ENCODE results near the gene RASA2.
A peak's percentile ranks its signal among the peaks of the same experiment; 100 is the strongest.

The RASA2 gene

DNA sequence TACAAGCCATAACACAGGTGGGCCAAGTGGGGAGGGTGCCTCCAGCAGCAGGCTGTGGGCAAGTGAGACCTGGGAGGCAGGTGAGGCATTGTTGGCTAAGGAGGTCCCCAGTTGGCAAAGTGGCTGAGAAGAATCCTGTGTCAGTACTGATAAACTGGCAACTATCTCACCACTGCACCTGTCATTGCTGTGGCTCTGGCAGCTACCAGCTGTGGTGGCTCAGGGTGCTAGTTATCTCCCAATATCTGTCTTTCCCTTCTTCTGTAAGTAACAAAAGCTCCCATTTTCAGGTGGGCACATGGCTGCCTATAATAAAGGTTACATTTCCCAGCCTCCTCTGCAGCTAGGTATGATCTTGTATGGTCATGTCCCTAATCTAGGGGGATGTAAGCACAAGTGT, 170.7 kb downstream of the RASA2 start:
- no peak overlapping the region for H3K4me3 ChIP-seq (ENCODE audit: control insufficient read depth in 1 of 7, extremely low read depth in 1 of 7, insufficient read depth in 4 of 7, low read depth in 2 of 7, low read length in 6 of 7)
- peaks cover 0 to 19% (median 12%) of the 10 kb centered on the region in 4 experiments for H3K4me1 ChIP-seq (ENCODE audit: control extremely low read depth in 1 of 4, control insufficient read depth in 4 of 4, insufficient read depth in 4 of 4, low read length in 3 of 4)
- peaks cover 10 to 46% (median 15%) of the 10 kb centered on the region in 5 experiments for H3K27me3 ChIP-seq (replicated peaks in 2 of 5; ENCODE audit: control insufficient read depth in 4 of 5, insufficient read depth in 5 of 5, low read length in 4 of 5)
- no peak overlapping the region for H3K27ac ChIP-seq (ENCODE audit: insufficient read depth in 1 of 2, low read depth in 1 of 2, low read length in 2 of 2, poor library complexity in 1 of 2, severe bottlenecking in 2 of 2)
- ChIA-PET CTCF (no interaction called here), POLR2A (interaction anchor here (0.7 kb wide), 1 partner anchor 334 kb away, joined by 3 read pairs; no protein-coding TSS in a partner anchor)
- peak in 1 of 3 donors; percentile 37 for DNase-seq
- H3K36me3 ChIP-seq (ENCODE audit: control insufficient read depth in 4 of 4, insufficient read depth in 4 of 4, low read length in 3 of 4) = no peaks in the 10 kb centered on the region
- H3K9me3 ChIP-seq (ENCODE audit: control extremely low read depth in 1 of 5, control insufficient read depth in 4 of 5, insufficient read depth in 2 of 5, low read depth in 1 of 5, low read length in 4 of 5) = peaks cover 0 to 10% (median 5%) of the 10 kb centered on the region in 5 experiments

DNA sequence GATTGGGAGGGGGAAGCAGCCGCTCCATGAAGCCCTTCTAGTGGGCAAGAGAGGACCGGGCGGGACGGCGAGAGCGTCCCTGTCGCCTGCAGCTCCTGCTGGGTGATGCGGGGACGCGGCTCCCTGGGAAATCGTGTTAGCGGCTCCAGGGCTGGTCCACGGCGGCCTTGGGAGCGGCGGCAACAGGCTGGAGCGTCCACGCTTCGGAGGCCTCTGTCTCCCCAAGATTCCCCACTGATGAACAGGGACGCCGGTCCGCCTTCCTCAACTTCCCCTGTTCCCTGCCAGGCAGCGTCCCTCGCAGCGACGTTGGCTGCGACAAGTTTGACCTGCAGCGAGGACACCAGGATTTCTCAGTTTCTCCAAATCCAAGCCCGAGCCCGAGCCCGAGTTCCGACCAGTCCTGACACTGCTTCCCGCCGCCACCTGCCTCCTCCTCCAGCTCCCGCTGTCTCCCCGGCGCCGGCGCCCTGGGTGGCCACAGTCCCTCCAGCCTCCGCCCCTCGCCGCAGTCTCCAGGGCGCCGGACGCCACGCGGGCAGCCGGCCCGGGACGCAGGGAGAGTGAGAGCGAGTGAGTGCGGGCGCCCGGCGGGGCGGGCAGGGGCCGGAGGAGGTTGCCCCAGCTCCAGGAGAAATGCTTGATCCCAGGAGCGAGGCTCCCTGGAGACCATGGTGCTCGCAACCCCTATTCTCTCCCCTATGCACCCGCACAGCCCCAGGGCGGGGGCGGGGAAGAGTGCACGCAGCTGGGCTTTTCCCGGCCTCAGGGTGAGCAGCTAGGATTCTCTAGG, 173.2 kb downstream of the RASA2 start:
- under 1% methylated on average over 47 of the region's 64 CpGs for WGBS (ENCODE audit: insufficient coverage)
- ChIA-PET CTCF (interaction anchor here (0.7 to 2.3 kb wide), 2 partner anchors 10 to 198 kb away, joined by 3 to 7 read pairs; no protein-coding TSS in a partner anchor), POLR2A (no interaction called here)
- DNase-seq = peak in 1 of 3 donors; percentile 21
- peaks cover 0 to 15% (median 12%) of the 10 kb centered on the region in 4 experiments for H3K4me1 ChIP-seq (ENCODE audit: control extremely low read depth in 1 of 4, control insufficient read depth in 4 of 4, insufficient read depth in 4 of 4, low read length in 3 of 4)
- peaks cover 10 to 46% (median 15%) of the 10 kb centered on the region in 5 experiments for H3K27me3 ChIP-seq (replicated peaks in 2 of 5; ENCODE audit: control insufficient read depth in 4 of 5, insufficient read depth in 5 of 5, low read length in 4 of 5)
- peak overlapping the region; percentile 21 to 74 (median 64) for H3K4me3 ChIP-seq (ENCODE audit: control insufficient read depth in 1 of 7, extremely low read depth in 1 of 7, insufficient read depth in 4 of 7, low read depth in 2 of 7, low read length in 6 of 7)
- no peak overlapping the region for H3K27ac ChIP-seq (ENCODE audit: insufficient read depth in 1 of 2, low read depth in 1 of 2, low read length in 2 of 2, poor library complexity in 1 of 2, severe bottlenecking in 2 of 2)
- H3K36me3 ChIP-seq (ENCODE audit: control insufficient read depth in 4 of 4, insufficient read depth in 4 of 4, low read length in 3 of 4) = no peaks in the 10 kb centered on the region
- peaks cover 0 to 10% (median 5%) of the 10 kb centered on the region in 5 experiments for H3K9me3 ChIP-seq (ENCODE audit: control extremely low read depth in 1 of 5, control insufficient read depth in 4 of 5, insufficient read depth in 2 of 5, low read depth in 1 of 5, low read length in 4 of 5)

DNA sequence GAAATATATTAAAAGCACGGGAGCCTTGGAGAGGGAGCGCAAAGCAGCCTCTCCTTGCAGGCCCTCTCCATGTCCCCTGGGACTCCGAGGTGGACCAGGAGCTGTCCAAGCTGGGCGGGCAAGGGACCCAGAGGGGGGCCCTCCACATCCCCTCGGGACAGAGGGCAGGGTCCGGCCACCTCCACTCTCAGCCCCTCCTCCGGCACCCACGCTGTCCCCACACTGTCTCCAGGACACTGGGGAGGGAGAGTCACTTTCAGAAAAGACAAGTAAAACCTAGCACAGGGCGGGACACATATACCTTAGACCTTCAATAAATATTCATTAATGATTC, 173.8 kb downstream of the RASA2 start:
- WGBS (ENCODE audit: insufficient coverage) = 78% methylated on average over 8 of the region's 9 CpGs
- ChIA-PET CTCF (interaction anchor here (0.7 to 2.3 kb wide), 2 partner anchors 11 to 199 kb away, joined by 3 to 7 read pairs; no protein-coding TSS in a partner anchor), POLR2A (no interaction called here)

DNA sequence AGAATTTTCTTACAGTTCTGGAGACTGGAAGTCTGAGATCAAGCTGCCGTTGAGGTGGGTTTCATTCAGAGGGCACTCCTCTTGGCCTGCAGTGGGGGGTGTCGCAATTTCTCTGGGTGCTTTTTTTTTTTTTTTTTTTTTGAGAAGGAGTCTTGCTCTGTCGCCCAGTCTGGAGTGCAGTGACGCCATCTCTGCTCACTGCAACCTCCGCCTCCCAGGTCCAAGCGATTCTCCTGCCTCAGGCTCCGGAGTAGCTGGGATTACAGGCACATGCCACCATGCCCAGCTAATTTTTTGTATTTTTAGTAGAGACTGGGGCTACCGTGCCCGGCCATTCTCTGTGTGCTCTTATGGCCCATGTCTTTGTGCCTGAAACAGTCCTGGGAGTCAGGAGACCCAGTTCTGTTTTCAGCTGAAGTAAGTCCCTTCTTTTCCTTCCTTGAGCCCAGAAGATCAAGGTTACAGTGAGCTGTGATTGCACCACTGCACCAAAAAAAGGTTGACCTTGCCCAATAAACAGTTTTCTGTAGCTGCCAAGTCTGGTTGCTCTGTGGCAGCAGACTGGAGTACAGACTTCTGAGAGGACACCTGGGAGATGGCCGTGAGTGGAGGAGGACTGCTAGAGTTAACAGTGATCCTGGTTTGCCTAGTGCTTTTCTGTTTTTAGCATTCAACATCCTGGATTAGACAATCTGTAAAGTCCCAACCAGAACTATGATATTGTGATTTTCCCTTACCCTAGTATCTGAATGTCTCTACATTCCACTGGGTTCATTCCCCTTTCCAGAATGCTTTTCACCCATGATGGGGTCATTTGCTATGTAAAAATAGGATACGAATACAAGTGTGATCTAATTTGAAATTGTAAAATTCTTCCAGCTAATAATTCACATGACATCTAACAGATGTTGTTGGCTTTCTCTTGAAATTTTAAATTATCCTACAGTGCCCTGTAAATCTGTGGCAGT, 174.7 kb downstream of the RASA2 start:
- no peaks in the 10 kb centered on the region for H3K36me3 ChIP-seq (ENCODE audit: control insufficient read depth in 4 of 4, insufficient read depth in 4 of 4, low read length in 3 of 4)
- H3K4me3 ChIP-seq (ENCODE audit: control insufficient read depth in 1 of 7, extremely low read depth in 1 of 7, insufficient read depth in 4 of 7, low read depth in 2 of 7, low read length in 6 of 7) = no peak overlapping the region
- H3K27me3 ChIP-seq (replicated peaks in 2 of 5; ENCODE audit: control insufficient read depth in 4 of 5, insufficient read depth in 5 of 5, low read length in 4 of 5) = peaks cover 10 to 46% (median 15%) of the 10 kb centered on the region in 5 experiments
- WGBS (ENCODE audit: insufficient coverage) = 95% methylated on average over 8 of the region's 11 CpGs
- POLR2A ChIA-PET = no interaction called here
- H3K27ac ChIP-seq (ENCODE audit: insufficient read depth in 1 of 2, low read depth in 1 of 2, low read length in 2 of 2, poor library complexity in 1 of 2, severe bottlenecking in 2 of 2) = no peak overlapping the region
- peaks cover 0 to 10% (median 5%) of the 10 kb centered on the region in 5 experiments for H3K9me3 ChIP-seq (ENCODE audit: control extremely low read depth in 1 of 5, control insufficient read depth in 4 of 5, insufficient read depth in 2 of 5, low read depth in 1 of 5, low read length in 4 of 5)
- DNase-seq = no peak
- CTCF ChIA-PET = interaction anchor here (0.6 to 2.3 kb wide), 2 partner anchors 12 to 69 kb away, joined by 3 to 7 read pairs; no protein-coding TSS in a partner anchor
- peaks cover 0 to 15% (median 12%) of the 10 kb centered on the region in 4 experiments for H3K4me1 ChIP-seq (ENCODE audit: control extremely low read depth in 1 of 4, control insufficient read depth in 4 of 4, insufficient read depth in 4 of 4, low read length in 3 of 4)

More for the DNA sequence above, 173.8 kb downstream of the RASA2 start:
- DNase-seq = no peak
- Histone ChIP-seq H3K4me1 (ENCODE audit: control extremely low read depth in 1 of 4, control insufficient read depth in 4 of 4, insufficient read depth in 4 of 4, low read length in 3 of 4) (peaks cover 0 to 15% (median 12%) of the 10 kb centered on the region in 4 experiments), H3K9me3 (ENCODE audit: control extremely low read depth in 1 of 5, control insufficient read depth in 4 of 5, insufficient read depth in 2 of 5, low read depth in 1 of 5, low read length in 4 of 5) (peaks cover 0 to 10% (median 5%) of the 10 kb centered on the region in 5 experiments), H3K4me3 (ENCODE audit: control insufficient read depth in 1 of 7, extremely low read depth in 1 of 7, insufficient read depth in 4 of 7, low read depth in 2 of 7, low read length in 6 of 7) (peak overlapping the region in 6 of 7 experiments; percentile 54 to 74 (median 64)), H3K36me3 (ENCODE audit: control insufficient read depth in 4 of 4, insufficient read depth in 4 of 4, low read length in 3 of 4) (no peaks in the 10 kb centered on the region), H3K27ac (ENCODE audit: insufficient read depth in 1 of 2, low read depth in 1 of 2, low read length in 2 of 2, poor library complexity in 1 of 2, severe bottlenecking in 2 of 2) (no peak overlapping the region), H3K27me3 (replicated peaks in 2 of 5; ENCODE audit: control insufficient read depth in 4 of 5, insufficient read depth in 5 of 5, low read length in 4 of 5) (peaks cover 10 to 46% (median 15%) of the 10 kb centered on the region in 5 experiments)

DNA sequence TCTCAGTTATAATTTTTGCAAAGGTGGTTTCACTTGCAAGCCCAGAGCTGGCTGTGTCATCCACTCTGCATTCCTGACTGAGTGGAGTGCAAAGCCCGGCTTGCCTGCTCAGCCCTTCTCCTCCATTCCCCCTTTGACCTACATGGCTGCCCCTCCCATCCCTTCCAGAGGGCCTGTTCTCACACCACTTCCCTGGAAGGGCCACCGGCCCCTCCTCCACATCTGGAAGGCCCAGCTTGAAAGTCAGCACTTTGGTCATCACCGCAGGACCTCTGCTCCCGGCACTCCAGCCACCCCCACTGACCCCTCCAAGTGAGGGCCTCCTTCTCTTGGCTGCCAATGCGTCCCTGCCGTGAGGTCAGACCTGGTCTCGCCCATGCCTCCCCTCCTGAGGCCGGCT, 177.2 kb downstream of the RASA2 start:
- H3K4me1 ChIP-seq (ENCODE audit: control extremely low read depth in 1 of 4, control insufficient read depth in 4 of 4, insufficient read depth in 4 of 4, low read length in 3 of 4) = peaks cover 0 to 15% (median 12%) of the 10 kb centered on the region in 4 experiments
- POLR2A ChIA-PET = no interaction called here

More for the DNA sequence above, 177.2 kb downstream of the RASA2 start:
- no peak for DNase-seq
- CTCF ChIA-PET = no interaction called here
- H3K27me3 ChIP-seq (replicated peaks in 2 of 5; ENCODE audit: control insufficient read depth in 4 of 5, insufficient read depth in 5 of 5, low read length in 4 of 5) = peaks cover 3 to 30% (median 9%) of the 10 kb centered on the region in 5 experiments
- no peaks in the 10 kb centered on the region for H3K36me3 ChIP-seq (ENCODE audit: control insufficient read depth in 4 of 4, insufficient read depth in 4 of 4, low read length in 3 of 4)
- no peak overlapping the region for H3K27ac ChIP-seq (ENCODE audit: insufficient read depth in 1 of 2, low read depth in 1 of 2, low read length in 2 of 2, poor library complexity in 1 of 2, severe bottlenecking in 2 of 2)
- H3K4me3 ChIP-seq (ENCODE audit: control insufficient read depth in 1 of 7, extremely low read depth in 1 of 7, insufficient read depth in 4 of 7, low read depth in 2 of 7, low read length in 6 of 7) = no peak overlapping the region
- 98% methylated on average over 6 of the region's 8 CpGs for WGBS (ENCODE audit: insufficient coverage)
- H3K9me3 ChIP-seq (ENCODE audit: control extremely low read depth in 1 of 5, control insufficient read depth in 4 of 5, insufficient read depth in 2 of 5, low read depth in 1 of 5, low read length in 4 of 5) = peaks cover under 1 to 10% (median 7%) of the 10 kb centered on the region in 5 experiments
